ENCODE data around the gene BRSK1. TPM values are rescaled to one million over a fixed set of nuclear protein-coding genes. Genes with fewer than 3 reads are reported as not detected.

Gene BRSK1
- total RNA-seq, 2 experiments from 2014 or later = 5.6 to 5.7 TPM

- peaks cover 8% of the 10 kb centered on the region for H3K27me3 Mint-ChIP-seq
- ChIA-PET CTCF (interaction anchor here (0.5 to 2.9 kb wide), 9 partner anchors 12 to 224 kb away, joined by 3 to 18 read pairs (median 4); partner anchors contain the start of genes PPP6R1 and TMEM238), POLR2A (interaction anchor here (0.5 to 6.9 kb wide), 14 partner anchors 12 to 321 kb away, joined by 3 to 96 read pairs (median 4); partner anchors contain the start of genes FIZ1, KMT5C, PPP1R12C and PPP6R1)
- peak; percentile 98 for DNase-seq
- peaks cover 57% of the 10 kb centered on the region for H3K4me1 Mint-ChIP-seq
- H3K27ac Mint-ChIP-seq = peak within 1 kb of the TSS; percentile 97
- peak within 1 kb of the TSS; percentile 100 for H3K4me3 Mint-ChIP-seq
- H3K36me3 Mint-ChIP-seq (ENCODE audit: low read depth) = peaks cover 13% of the 10 kb centered on the region
- H3K9me3 Mint-ChIP-seq = no peaks in the 10 kb centered on the region
These were observed 3.8 kb upstream of the BRSK1 start, which contains the start of gene HSPBP1 for GRCh38 chr19:55279770-55280643. Gene HSPBP1, minus strand, starts transcription at chr19:55280110. Its CDS starts 502 bp downstream, at chr19:55279608.

GRCh38 chr19:55284405-55285058, 735 bp downstream of the BRSK1 start:
- no peak overlapping the region for H3K27ac Mint-ChIP-seq
- peaks cover 26% of the 10 kb centered on the region for H3K4me1 Mint-ChIP-seq
- DNase-seq = no peak
- no peaks in the 10 kb centered on the region for H3K9me3 Mint-ChIP-seq
- peaks cover 10% of the 10 kb centered on the region for H3K27me3 Mint-ChIP-seq
- ChIA-PET CTCF (no interaction called here), POLR2A (interaction anchor here (0.6 kb wide), 1 partner anchor 31 kb away, joined by 3 read pairs; no protein-coding TSS in a partner anchor)
- peaks cover 4% of the 10 kb centered on the region for H3K36me3 Mint-ChIP-seq (ENCODE audit: low read depth)
- no peak overlapping the region for H3K4me3 Mint-ChIP-seq

GRCh38 chr19:55285229-55285890, 1.6 kb downstream of the BRSK1 start:
- H3K27me3 Mint-ChIP-seq = peaks cover 10% of the 10 kb centered on the region
- no peak for DNase-seq
- peak overlapping the region; percentile 35 for H3K27ac Mint-ChIP-seq
- H3K4me1 Mint-ChIP-seq = peaks cover 18% of the 10 kb centered on the region
- CTCF ChIA-PET = interaction anchor here (0.6 kb wide), 1 partner anchor 804 kb away, joined by 3 read pairs; no protein-coding TSS in a partner anchor
- H3K4me3 Mint-ChIP-seq = no peak overlapping the region
- H3K36me3 Mint-ChIP-seq (ENCODE audit: low read depth) = no peaks in the 10 kb centered on the region
- POLR2A ChIA-PET = no interaction called here
- no peaks in the 10 kb centered on the region for H3K9me3 Mint-ChIP-seq

- ChIA-PET POLR2A (no interaction called here), CTCF (interaction anchor here (1.0 to 1.2 kb wide), 2 partner anchors 14 to 16 kb away, joined by 3 to 5 read pairs; no protein-coding TSS in a partner anchor)
- Mint-ChIP-seq H3K4me1 (peaks cover 14% of the 10 kb centered on the region), H3K36me3 (ENCODE audit: low read depth) (no peaks in the 10 kb centered on the region), H3K27ac (no peak overlapping the region), H3K4me3 (no peak overlapping the region), H3K27me3 (peaks cover 10% of the 10 kb centered on the region), H3K9me3 (no peaks in the 10 kb centered on the region)
- DNase-seq = no peak
These were observed 3.7 kb downstream of the BRSK1 start for GRCh38 chr19:55287361-55288079.

GRCh38 chr19:55289117-55289796, 5.5 kb downstream of the BRSK1 start:
- DNase-seq = no peak
- ChIA-PET CTCF (interaction anchor here (0.6 to 1.3 kb wide), 2 partner anchors 12 to 37 kb away, joined by 3 to 4 read pairs; no protein-coding TSS in a partner anchor), POLR2A (no interaction called here)
- H3K9me3 Mint-ChIP-seq = no peaks in the 10 kb centered on the region
- H3K4me3 Mint-ChIP-seq = no peak overlapping the region
- H3K4me1 Mint-ChIP-seq = peaks cover 8% of the 10 kb centered on the region
- no peak overlapping the region for H3K27ac Mint-ChIP-seq
- H3K27me3 Mint-ChIP-seq = peaks cover 2% of the 10 kb centered on the region
- no peaks in the 10 kb centered on the region for H3K36me3 Mint-ChIP-seq (ENCODE audit: low read depth)

GRCh38 chr19:55297267-55297666, 13.5 kb downstream of the BRSK1 start:
- H3K27me3 Mint-ChIP-seq = peaks cover 2% of the 10 kb centered on the region
- H3K9me3 Mint-ChIP-seq = no peaks in the 10 kb centered on the region
- no peak for DNase-seq
- no peak overlapping the region for H3K27ac Mint-ChIP-seq
- H3K4me1 Mint-ChIP-seq = peaks cover 10% of the 10 kb centered on the region
- ChIA-PET CTCF (interaction anchor here (0.5 kb wide), 1 partner anchor 334 kb away, joined by 8 read pairs; no protein-coding TSS in a partner anchor), POLR2A (no interaction called here)
- H3K4me3 Mint-ChIP-seq = no peak overlapping the region
- no peaks in the 10 kb centered on the region for H3K36me3 Mint-ChIP-seq (ENCODE audit: low read depth)

- H3K27ac Mint-ChIP-seq = no peak overlapping the region
These were observed 16.2 kb downstream of the BRSK1 start for GRCh38 chr19:55299991-55300390.

GRCh38 chr19:55300886-55301458, 17.2 kb downstream of the BRSK1 start:
- H3K27ac Mint-ChIP-seq = no peak overlapping the region
- DNase-seq = no peak

More at GRCh38 chr19:55299991-55300390, 16.2 kb downstream of the BRSK1 start:
- Mint-ChIP-seq H3K4me3 (no peak overlapping the region), H3K4me1 (peaks cover 10% of the 10 kb centered on the region), H3K27me3 (peaks cover 2% of the 10 kb centered on the region), H3K36me3 (ENCODE audit: low read depth) (no peaks in the 10 kb centered on the region), H3K9me3 (no peaks in the 10 kb centered on the region)
- no peak for DNase-seq
- ChIA-PET CTCF (interaction anchor here (3.8 kb wide), 1 partner anchor 8 kb away, joined by 41 read pairs; no protein-coding TSS in a partner anchor), POLR2A (no interaction called here)

GRCh38 chr19:55301459-55302317, 17.9 kb downstream of the BRSK1 start:
- Mint-ChIP-seq H3K36me3 (ENCODE audit: low read depth) (no peaks in the 10 kb centered on the region), H3K9me3 (no peaks in the 10 kb centered on the region), H3K27ac (peak overlapping the region; percentile 73), H3K4me1 (peaks cover 14% of the 10 kb centered on the region), H3K4me3 (peak overlapping the region; percentile 76), H3K27me3 (peaks cover 2% of the 10 kb centered on the region)
- peak; percentile 94 for DNase-seq
- ChIA-PET CTCF (interaction anchor here (0.6 to 3.8 kb wide), 35 partner anchors 9 to 331 kb away, joined by 3 to 41 read pairs (median 5); partner anchors contain the start of genes HSPBP1, KMT5C, PPP6R1 and TMEM150B), POLR2A (interaction anchor here (0.6 to 3.1 kb wide), 8 partner anchors 31 to 106 kb away, joined by 3 to 23 read pairs (median 5); partner anchors contain the start of genes KMT5C, TMEM238 and UBE2S)

More at GRCh38 chr19:55300886-55301458, 17.2 kb downstream of the BRSK1 start:
- H3K9me3 Mint-ChIP-seq = no peaks in the 10 kb centered on the region
- peaks cover 2% of the 10 kb centered on the region for H3K27me3 Mint-ChIP-seq
- H3K4me1 Mint-ChIP-seq = peaks cover 14% of the 10 kb centered on the region
- POLR2A ChIA-PET = interaction anchor here (0.6 to 3.1 kb wide), 7 partner anchors 30 to 106 kb away, joined by 3 to 23 read pairs (median 6); partner anchors contain the start of genes KMT5C, TMEM238 and UBE2S
- H3K4me3 Mint-ChIP-seq = peak overlapping the region; percentile 76
- CTCF ChIA-PET = interaction anchor here (0.6 to 3.8 kb wide), 33 partner anchors 9 to 332 kb away, joined by 3 to 41 read pairs (median 5); partner anchors contain the start of genes HSPBP1, KMT5C, PPP6R1 and TMEM150B
- no peaks in the 10 kb centered on the region for H3K36me3 Mint-ChIP-seq (ENCODE audit: low read depth)

- peaks cover 2% of the 10 kb centered on the region for H3K27me3 Mint-ChIP-seq
- H3K4me1 Mint-ChIP-seq = peaks cover 14% of the 10 kb centered on the region
- DNase-seq = no peak
- no peaks in the 10 kb centered on the region for H3K9me3 Mint-ChIP-seq
- H3K36me3 Mint-ChIP-seq (ENCODE audit: low read depth) = no peaks in the 10 kb centered on the region
- H3K4me3 Mint-ChIP-seq = peak overlapping the region; percentile 76
- peak overlapping the region; percentile 73 for H3K27ac Mint-ChIP-seq
- CTCF ChIA-PET = interaction anchor here (0.6 to 3.8 kb wide), 19 partner anchors 10 to 165 kb away, joined by 3 to 41 read pairs (median 8); partner anchors contain the start of genes HSPBP1, KMT5C, TMEM150B and TMEM238
- POLR2A ChIA-PET = interaction anchor here (1.2 to 3.1 kb wide), 5 partner anchors 36 to 105 kb away, joined by 3 to 23 read pairs (median 10); partner anchors contain the start of genes KMT5C, TMEM238 and UBE2S
These were observed 18.5 kb downstream of the BRSK1 start for GRCh38 chr19:55302318-55302703.

Data from activated CD4-positive, alpha-beta memory T cell treated with anti-CD3 and anti-CD28 coated beads, Interleukin-2, amount 10 ng/mL, durations not matched to agents 7 days and 5 days (primary cell).